Globus pallidus (tissue), 1 donor: ENCODE measurements around the gene BFSP1.

Source experiments
- DNase-seq: peaks from one replicate; pipeline ENCODE4 v3.0.0-alpha.2; 2015; ENCODE audit warnings: low spot score

The BFSP1 gene

DNA sequence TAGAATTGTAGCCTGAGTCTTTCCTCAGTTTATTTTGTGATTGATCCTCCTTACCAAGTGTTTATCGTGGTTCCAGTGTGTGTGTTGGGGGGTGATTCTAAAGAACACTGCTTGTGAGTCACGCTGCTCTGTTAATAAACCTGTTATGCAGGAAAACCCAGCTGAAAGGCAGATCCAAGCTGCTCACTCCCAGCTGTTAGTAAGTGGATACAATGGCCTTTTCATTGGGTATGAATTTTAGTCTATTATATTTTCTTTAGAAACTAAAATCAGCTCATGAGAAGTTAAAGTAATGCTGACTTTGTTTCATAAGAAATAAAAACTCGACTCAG, 26.5 kb upstream of the BFSP1 start:
- no peak for DNase-seq

DNA sequence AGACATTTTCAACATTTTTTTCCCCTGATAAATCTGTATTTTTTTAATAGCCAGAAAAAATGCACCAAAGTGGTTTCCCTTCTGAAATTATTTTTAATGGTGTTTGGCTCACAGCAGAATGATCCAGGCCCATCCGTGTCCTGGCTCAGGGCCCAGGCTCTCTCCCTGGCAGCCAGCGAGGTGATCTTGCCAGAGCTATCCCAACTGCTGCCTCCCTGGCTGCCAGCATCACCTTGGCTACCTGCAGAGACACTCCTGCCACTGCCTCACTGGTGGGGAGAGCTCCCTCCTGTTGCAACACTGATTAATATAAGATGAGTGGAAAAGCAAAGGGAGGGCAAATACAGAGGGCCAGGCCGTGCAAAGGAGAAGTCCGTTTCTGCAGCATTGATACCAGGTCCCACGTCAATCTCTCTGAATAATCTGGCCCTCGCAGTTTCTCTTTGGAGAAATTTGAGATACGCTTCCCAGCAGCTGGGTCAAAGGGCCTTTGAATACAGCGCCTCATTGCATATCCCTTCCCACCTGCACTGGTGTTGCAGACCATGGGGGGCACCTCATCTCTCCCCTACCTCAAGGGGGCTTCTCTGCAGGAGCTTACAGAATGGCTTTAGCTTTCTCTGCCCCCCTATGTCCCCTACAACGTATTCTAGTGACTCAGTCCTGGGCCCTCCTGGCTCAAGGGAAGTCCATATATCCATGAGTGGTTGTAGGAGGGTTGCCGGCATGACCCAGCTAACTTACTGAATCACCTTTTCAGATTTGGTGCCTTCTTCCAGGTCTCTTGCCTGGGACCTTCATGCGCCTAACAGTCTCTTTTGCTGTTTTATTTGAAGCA, 25.9 kb upstream of the BFSP1 start:
- no peak for DNase-seq

DNA sequence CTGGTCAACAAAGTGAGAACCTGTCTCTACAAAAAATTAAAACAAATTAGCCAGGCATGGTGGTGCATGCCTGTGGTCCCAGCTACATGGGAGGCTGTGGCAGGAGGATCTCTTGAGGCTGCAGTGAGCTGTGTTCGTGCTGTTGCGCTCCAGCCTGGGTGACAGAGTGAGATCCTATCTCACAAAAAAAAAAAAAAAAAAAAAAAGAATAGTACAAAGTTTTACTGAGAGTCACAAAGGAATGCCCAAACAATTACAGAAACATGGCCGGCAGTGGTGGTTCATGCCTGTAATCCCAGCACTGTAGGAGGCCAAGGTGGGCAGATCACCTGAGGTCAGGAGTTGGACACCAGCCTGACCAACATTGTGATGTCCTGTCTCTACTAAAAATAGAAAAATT, 23.9 kb upstream of the BFSP1 start:
- DNase-seq: no peak

DNA sequence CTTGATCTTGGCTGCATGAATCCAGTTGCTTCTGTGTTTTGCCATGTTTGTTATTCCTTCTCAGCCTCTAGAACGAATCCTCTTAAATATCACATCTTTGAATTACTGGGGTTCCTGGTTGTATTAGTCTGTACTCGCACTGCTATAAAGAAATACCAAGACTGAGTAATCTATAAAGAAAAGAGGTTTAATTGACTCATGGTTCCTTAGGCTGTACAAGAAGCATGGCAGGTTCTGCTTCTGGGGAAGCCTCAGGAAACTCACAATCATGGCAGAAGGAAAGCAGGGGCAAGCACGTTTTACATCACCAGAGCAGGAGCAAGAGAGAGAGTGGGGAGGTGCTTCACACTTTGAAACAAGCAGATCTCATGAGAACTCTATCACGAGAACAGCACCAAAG, 18.0 kb upstream of the BFSP1 start:
- DNase-seq: no peak

DNA sequence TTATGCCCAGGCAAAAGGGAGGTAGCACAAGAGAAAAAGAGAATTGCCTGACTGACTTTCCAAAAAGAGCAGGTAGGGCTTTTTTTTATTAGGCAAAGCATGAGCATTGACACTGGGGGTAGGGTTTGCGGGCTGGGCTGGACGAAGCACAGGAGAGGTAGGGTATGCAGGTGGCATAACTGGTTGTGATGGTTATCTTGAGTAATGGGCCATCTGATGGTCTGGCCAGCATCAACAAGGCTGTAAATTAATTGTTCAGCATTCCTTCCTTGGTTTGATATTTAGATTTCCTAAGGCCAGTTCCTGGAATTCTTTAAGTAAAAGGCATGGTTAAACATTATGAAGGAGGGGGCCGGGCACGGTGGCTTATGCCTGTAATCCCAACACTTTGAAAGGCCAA, 13.9 kb upstream of the BFSP1 start:
- DNase-seq: no peak

DNA sequence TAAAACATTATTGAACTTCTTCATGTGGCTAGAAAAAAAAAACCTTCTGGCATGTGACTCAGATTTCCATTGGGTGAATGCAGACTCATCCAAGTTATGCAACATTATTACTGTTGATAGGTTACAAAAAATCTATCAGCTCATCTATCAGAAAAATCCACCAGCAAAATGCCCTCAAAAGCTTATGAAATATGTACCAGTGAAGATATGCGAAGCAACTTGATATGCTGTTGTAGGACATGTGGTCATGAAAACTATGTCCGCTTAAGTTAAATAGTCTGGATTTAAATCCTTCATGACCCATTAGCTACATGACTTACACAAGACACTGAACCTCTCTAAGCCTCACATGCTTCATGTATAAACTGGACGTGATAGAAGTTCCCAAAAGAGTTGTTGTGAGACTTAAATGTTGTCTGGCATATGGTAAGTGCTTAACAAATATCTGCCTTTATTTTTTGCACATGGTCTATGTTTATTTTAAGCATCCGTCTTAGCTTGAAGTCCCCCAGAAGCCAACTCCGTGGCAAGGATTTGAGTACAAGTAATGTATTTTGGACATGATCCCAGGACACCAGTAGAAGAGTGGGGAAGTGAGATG, 12.5 kb upstream of the BFSP1 start:
- no peak for DNase-seq

DNA sequence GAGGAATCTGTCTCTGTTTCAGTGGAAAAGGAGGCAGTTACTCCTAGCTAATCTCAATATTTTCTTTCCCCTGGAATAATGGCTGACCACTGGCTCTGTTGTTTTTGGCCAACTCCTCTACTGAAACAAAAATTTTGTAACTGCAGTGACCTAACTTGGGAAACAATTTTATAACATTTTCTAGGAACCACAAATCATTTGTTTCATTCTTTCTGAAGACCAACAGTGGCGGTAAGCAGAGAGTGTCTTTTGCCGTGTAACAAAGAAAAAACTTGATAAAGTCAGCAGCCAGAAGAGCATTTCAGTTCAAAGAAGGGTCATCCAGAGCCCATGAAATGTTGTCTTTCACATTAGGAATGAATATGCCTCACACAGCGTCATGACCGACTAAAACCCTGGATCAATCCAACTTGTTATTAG, 11.8 kb upstream of the BFSP1 start:
- peak; percentile 16 for DNase-seq

DNA sequence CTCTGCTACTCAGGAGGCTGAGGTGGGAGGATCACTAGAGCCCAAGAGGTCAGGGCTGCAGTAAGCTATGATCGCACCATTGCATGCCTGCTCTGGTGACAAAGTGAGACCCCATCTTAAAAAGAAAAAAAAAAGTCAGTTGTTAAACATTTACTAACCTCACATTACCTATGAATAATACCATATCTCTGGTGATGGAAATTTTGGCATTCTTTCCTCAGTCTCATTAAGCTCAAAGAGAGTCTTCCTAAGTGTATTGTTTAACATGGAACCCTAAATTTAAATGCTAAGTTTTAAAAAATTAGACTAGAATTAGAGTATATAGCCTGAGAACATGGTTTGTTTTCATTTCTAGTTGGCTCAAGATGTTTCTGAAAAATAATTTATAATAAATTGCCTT, 11.3 kb upstream of the BFSP1 start:
- DNase-seq: no peak

DNA sequence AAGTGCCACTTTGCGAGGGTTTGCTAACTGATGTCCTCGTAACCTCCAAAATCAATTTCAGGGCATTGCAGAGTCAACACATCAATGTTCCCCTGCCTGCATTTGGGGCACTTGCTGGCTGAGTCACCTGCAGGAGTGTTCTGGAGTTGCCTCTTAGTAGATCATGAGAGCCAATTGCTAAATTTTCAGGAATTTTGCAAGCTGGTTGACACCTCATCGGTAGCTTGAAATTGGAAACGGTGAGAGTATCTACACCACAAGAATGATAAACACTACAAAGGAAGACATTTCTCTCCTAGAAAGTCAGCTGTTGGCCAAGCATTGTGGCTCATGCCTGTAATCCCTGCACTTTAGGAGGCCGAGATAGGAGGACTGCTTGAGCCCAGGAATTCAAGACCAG, 10.8 kb upstream of the BFSP1 start:
- DNase-seq: no peak

DNA sequence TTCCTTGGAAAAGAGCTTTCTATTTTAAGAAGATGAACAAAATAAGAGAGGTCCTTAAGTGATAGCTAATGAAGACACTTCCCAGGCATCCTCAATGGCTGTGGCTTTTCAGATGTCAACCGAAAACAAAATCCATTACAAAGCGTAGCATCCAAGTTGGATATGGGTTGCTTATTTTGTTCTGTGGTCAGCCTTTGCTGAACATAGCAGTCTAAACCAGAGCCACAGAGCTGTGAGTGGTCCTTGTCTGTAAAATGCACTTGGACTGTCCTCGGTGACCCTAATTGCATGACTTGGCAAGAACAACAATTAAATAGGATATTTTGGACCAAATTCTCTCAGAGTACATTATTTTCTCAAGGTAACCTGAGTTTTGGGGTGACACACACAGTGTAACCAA, 10.4 kb upstream of the BFSP1 start:
- DNase-seq: no peak

DNA sequence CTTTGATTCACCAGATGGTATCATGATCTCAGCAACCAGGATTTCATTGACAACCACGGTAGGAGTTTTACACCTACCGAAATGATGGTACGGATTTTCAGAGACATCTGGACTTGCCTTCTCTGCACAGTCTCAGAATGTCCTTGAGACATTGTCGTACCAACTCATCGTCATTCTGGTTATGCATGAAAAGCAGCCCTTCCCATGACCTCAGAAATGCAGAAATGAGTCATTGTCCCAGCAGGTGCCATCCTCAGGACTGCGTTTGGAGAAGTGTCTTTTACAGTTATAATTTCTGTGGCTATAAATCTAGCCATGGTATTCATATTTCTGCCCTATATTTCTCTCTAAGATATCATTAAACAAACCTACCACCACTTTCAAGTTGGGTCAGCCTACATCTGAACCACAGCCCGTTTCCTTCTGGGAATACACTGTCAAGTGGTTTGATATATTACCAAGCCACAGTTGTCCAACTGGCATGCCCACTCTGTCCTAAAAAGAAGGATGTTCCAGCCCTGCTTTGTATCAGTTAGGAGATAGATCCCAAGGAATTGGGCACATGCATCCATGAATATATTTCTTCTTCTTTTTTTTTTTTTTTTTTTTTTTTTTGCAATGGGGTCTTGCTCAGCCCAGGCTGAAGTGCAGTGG, 7.5 kb upstream of the BFSP1 start:
- no peak for DNase-seq

DNA sequence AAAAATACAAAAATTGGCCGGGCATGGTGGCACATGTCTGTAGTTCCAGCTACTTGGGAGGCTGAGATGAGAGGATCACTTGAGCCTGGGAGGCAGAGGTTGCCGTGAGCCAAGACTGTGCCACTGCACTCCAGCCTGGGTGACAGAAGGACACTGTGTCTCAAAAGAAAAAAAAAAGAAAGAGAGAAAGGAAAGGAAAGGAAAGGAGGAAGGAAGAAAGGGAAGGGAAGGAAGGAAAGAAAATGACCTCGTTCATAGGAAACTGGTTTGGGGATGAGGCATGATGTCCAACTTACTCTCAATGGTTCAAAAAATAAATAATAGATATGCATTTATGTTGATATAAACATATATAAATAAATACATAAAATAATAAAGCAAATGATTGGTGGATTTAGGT, 6.8 kb upstream of the BFSP1 start:
- DNase-seq: no peak

DNA sequence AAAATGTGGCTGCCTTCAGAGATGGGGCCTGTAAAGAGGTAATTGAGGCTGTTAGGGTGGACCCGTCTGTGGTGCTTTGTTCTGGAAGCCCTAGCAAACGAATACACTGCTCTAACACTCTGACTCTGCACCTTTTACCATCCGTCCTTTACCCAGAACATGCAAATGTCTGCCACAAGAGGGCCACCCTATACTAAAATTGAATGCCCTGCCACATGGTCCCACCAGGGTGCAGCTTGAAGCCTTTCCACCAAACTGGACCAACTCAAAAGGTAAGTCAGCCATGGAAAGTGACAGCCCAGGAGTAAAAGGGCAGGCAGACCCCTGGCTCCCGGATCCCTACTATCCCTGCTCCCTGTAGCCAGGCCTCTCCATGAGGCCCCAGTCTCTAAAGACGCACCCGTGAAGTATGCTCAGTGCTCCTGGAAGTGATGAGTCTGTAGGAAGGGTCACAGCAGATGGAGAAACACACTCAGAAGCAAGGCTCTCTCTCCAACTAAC, 5.8 kb upstream of the BFSP1 start:
- DNase-seq: peak; percentile 69

DNA sequence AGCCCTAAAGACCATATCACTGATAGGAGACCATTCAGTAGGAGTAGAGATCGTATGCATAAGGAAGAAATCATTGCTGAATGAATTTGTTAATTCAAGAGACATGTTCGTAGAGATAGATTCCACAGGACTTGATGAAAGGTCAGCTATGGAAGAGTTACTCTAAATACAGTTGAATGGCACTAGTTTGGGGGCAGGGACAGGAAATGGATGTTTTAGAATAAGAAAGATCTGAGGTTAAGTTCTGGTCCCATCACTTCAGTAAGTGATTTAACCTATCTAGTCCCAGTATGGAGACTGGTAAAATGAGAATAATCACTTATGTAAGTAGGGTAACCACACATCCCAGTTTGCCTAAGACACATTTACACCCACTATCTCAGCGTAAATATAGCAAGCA, 2.9 kb upstream of the BFSP1 start:
- DNase-seq: no peak

DNA sequence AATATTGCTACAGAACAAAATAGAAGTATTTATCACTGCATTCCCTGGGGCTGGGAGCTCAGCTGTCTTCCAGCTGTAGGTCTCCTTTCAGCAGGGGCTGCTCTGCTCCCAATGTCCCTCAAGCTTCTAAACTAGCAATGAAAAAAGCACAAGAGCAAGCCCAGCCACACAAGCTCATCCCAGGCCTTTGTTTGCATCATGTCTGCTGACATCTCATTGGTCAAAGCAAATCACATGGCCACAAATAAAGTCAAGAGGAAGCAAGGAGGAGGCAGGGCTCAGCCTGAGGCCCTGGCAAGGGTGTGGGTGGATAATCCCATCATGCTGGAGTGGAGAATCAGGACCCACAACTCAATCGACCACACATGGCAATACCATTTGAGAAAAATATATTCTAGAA, 2.2 kb upstream of the BFSP1 start:
- peak; percentile 61 for DNase-seq

DNA sequence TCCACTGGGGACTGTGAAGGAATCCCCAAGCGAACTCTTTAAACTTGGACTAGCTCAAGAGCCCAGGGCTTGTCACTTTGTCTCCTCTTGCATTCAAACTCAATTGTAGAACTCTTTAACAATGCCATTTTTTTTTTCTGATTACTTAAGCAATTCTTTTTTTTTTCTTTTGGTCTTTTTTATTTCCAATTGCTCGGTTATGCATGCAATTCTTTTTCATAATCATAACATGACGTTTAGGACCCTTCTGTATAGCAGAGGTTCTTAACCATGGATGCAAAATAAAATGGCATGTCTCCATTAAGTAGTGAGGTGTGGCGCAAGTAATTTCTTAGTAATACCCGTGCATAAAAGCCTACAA, 466 bp upstream of the BFSP1 start:
- no peak for DNase-seq

DNA sequence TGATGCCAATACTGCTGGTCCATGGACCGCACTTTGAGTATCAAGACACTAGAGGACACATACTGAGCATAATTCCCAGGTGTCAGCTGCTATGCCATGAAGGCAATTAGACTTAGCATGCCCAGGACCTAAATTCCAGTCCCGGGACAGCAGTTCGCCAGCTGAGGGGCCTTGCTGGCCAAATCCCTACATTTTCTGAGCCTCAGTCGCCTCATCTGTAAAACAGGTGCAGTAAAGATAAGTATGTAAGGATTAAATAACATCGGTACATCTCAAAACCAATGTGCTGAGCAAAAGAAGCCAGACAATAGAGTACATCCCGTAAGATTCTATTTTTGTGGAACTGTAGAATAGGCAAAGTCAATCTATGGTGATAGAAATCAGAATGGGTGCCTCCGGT, 1.0 kb downstream of the BFSP1 start:
- DNase-seq: no peak

DNA sequence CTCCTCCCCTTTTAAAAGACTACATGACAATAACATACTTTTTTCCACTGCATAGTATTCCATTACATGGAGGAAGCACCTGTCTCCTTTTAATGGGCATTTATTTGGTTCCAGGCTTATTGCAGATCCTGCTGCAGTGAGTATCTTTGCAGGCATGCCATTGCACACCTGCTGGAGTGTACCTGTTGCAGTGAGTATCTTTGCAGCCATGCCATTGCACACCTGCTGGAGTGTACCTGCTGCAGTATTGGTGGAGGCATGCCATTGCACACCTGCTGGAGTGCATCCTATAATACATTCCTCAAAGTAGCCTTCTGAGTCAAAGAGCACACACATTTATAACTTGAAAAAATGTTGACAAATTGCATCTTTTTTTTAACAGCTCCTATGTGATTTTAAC, 1.6 kb downstream of the BFSP1 start:
- no peak for DNase-seq

DNA sequence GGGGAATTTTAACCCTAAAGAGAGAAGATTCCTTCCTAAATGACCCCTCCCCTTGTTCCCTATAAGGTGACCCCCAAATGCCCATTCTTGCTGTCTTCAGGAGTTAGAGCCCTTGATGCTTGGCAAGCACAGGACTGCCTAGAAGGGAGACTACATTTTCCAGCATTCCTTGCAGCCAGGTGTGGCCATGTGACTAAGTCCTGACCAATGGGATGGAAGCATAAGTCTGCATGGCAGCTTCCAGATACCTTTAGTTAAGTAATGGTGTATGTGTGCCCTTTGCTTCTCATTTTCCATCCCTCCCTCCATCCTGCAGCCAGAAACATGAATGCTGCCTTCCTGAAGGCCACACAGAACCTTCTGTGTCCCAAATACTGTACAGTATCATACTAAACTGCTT, 5.5 kb downstream of the BFSP1 start:
- DNase-seq: no peak

DNA sequence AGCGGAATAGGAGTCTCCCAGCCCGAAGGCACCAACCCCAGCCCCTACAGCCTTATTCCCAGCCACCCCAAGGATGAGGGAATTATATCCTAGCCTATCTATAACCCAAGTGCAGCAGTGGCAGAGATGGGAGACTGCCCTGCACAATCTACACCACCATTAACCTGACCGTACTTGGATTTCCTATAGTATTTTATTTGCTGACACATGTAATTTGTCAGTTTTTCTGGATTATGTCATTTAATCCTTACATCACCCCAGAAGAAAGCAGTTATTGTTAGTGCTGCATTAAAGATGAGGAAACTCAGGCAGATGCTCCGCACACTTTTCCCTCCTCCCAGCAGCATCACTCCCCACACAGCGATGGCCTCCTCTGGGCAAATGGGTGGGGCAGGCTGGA, 6.0 kb downstream of the BFSP1 start:
- no peak for DNase-seq

DNA sequence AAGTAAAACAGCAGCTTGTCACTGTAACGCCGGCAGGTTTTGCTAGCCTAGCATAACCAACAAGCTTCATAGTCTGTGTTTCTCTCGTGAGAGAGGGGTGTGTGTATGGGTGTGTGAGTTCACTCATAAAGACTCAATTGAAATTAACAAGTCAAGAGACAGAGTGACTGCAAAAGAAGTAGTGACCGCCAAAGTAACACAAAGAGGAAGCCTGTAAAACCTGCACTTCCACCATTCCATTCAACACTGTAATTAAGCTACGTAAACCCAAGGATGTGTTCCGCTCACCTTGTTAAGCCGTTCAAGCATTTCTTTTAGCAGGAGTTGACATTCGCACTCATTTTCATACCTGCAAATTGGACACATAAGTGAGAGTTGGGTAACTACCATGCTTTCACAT, 6.6 kb downstream of the BFSP1 start:
- DNase-seq: no peak

DNA sequence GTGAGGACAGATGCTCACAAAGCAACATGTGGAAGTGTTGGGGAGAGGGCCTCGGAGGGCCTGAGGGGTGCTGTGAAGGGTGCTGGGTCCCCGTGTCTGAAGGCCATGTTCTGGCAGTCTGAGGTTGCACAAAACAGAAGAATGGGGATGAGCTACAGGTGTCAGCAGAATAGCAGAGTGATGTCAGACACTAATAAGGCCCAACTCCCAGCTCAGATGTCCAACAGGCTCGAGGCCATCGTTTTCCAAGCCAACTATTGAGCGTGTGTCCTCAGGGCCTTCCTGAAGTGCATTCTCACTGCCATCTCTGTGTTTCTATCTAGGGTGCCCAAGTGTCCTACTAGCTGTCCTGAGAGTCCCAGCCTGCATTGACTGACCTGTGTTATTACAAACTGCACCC, 7.9 kb downstream of the BFSP1 start:
- DNase-seq: no peak

DNA sequence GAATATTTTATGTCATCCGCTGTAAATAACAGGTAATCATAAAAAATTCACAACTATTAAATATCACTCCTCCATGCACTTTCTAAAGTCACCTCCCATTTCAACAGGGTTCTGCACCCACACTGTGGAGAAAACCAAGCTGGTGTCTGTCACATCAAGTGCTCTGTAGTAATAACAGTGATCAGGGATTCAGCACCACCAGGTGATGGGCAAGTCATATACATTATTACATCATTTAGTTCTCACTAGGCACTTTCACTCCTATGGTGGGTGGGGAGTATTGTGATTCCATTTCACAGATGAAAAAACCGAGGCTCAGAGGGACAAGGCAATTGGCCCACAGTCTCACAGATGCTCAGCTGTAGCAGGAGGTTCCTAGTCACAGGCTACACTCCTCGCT, 8.7 kb downstream of the BFSP1 start:
- DNase-seq: no peak

DNA sequence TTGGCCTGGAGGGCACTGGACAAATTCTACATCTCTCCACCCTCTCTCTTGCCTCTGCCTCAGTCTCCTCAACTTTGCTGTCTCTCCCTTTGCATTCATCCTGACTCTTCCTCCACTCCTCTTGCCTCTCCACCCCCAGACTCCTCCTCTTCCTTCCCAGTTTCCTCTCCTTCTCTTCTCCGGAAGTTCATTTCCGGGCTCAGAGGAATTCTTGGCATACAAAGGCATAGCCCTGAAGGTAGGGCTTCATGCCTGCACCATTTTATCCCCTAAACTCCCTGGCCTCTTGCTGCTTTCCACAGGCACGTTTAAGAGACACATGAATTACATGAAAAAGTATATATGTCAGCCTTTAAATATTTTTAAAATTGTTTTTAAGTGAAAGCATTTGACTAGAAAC, 10.6 kb downstream of the BFSP1 start:
- no peak for DNase-seq
